Non-pigmented ciliary epithelial cell (primary cell): ENCODE measurements around the gene HSP90B1.
A peak's percentile ranks its signal among the peaks of the same experiment; 100 is the strongest.

Experiments used
- DNase-seq: peaks from one replicate; pipeline ENCODE4 v3.0.0-alpha.2; 2010; ENCODE audit warnings: low read depth

The HSP90B1 gene

DNA sequence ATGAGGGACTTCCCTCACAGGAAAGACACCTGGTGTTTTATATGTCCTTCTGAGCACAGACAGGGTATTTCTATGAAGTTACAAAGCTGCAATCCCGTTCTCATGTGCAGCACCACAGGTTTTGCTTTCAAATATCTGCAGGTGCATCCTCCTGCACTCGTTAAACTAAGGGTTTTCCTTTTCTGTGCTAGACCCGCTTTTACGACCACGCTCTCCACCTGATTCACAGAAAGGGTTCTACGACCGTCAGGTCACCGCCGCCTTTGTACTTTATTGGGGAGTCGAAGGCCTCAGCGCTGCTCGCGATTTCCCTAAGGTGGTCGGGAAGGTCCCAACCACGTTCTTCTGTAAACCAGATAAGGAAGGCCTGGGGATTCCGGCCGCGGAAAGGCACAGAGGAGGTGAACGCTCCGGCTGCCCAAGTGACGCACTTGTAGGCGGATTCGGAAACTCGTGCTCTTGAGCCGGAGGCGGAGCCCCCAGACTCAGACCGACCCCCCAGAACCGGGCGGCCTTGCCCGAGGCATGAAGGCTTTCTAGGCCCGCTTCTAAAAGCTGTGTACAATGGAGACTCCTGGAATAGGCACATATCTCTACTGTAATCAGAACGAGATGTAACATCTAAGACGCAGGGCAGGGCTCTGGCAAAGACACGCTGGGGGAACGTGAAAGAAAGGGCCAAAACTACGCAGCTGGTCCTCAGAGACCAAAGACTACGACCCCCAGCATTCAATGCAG, 995 bp upstream of the HSP90B1 start:
- DNase-seq: peak; percentile 66

DNA sequence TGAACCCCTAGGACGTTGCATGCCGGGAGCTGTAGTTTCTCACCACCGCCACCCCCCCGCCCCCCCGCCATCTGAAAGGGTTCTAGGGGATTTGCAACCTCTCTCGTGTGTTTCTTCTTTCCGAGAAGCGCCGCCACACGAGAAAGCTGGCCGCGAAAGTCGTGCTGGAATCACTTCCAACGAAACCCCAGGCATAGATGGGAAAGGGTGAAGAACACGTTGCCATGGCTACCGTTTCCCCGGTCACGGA, 501 bp upstream of the HSP90B1 start:
- no peak for DNase-seq

DNA sequence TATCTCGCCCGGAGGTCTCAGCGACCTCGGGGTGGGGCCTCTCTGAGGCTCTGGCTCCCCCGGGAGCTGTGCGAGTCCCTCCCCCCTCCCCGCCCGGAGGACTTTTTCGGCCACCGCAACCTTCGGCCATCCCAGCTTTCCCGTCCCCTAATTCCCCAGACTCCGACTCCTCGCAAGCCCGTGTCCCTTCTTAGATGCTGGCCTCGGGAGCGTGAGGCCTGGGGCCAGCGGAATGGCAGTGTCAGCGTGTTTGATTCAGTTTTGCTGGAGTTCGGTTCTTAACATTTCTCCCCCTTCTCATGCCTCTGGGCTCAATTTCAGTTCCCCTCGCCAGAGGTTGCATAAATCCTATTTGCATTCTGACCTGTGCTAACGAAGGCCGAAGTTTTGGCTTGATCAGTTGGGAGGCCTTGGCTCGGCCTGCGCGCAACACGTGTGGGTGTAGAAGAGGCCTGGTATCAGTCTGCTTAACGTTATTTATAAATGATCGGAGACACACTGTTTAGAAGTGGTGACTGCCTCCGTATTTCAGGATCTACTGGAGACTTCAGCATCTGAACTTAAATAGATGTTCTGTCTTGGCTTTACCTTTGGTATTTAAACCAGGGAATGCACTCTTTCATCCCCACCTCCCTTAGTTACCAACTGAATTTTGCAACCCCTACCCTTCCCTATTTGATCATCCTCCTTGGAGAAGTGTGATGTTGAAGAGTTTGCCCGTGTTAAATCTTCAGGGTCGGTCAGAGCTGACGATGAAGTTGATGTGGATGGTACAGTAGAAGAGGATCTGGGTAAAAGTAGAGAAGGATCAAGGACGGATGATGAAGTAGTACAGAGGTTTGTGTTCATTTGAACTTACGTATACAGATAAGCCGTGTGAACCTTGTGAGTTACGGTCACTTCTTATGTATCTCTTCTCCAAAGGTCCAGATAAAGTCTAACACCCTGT, 851 bp downstream of the HSP90B1 start:
- DNase-seq: no peak

DNA sequence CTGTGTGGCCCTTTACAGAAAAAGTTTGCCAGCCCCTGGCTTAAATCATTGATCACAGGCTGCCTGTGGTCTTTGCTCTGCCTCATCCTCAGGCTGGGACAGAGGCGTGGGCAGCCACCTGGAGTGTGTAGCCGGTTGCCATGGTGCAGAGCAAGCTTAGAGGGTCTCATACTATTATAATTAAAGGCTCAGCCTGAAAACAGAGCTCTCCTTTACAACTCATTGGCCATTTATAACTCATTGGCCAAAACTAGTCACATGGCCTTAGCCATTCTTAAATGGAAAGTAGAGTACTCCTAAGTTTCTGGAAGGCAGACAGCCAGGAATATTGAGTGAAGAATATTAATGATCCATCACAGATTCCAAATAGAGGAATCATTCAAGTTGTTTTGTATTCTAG, 3.0 kb downstream of the HSP90B1 start:
- DNase-seq: no peak

DNA sequence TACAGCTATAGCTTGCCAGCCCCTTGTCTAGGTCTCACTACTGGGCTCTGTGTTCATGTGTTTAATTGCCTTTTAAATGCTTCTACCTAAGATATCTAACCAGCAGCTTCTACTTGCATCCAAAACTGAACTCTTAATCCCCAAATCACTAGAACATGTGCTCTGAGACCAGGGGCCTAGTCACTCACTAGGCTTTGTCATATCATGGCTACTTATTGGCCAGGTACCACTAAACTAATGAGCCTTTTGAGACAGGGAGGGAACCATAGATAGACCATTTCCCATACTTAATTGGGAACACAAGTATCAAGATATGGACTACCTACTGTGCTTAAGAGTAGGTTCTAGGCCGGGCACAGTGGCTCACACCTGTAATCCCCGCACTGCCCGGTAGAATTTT, 6.5 kb downstream of the HSP90B1 start:
- no peak for DNase-seq

DNA sequence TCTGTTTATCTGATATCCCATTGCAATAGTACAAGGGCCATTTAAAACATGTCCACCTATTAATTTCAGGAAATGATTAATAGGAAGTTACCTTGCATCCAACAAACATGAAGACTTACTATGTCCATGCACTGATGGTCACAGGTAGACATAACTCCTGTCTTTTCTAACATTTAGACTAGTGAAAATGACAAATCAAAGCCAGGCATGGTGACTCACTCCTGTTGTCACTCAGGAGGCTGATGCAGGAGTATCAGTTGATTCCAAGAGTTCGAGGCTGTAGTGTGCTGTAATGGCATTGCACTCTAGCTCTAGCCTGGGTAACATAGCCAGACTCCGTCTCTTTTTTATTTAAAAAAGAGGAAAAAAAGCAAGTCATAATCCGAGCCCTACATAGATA, 14.8 kb downstream of the HSP90B1 start:
- DNase-seq: no peak

DNA sequence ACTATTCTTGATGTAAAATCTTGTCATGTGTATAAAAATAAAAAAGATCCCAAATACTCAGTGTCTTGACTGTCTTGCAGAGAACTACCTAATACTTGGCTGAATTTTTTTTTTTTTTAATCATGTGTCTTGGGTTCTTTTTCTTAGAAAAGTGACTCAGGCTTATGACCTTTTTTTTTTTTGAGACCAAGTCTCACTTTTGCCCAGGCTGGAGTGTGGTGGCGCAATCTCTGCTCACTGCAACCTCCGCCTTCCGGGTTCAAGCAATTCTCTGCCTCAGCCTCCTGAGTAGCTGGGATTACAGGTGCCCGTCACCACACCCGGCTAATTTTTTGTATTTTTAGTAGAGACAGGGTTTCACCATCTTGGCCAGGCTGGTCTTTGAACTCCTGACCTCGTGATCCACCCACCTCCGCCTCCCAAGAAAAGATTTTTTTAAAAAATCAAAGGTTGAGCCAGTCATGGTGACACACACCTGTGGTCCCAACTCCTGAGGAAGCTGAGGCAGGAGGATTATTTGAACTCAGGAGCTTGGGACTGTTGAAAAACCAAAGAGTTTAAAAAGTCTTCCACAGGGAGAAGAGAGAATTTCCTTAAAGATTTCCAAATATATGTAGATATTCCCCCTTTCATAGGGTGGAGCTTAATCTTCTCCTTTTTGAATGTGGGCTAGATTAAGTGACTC, 17.8 kb downstream of the HSP90B1 start:
- DNase-seq: no peak

DNA sequence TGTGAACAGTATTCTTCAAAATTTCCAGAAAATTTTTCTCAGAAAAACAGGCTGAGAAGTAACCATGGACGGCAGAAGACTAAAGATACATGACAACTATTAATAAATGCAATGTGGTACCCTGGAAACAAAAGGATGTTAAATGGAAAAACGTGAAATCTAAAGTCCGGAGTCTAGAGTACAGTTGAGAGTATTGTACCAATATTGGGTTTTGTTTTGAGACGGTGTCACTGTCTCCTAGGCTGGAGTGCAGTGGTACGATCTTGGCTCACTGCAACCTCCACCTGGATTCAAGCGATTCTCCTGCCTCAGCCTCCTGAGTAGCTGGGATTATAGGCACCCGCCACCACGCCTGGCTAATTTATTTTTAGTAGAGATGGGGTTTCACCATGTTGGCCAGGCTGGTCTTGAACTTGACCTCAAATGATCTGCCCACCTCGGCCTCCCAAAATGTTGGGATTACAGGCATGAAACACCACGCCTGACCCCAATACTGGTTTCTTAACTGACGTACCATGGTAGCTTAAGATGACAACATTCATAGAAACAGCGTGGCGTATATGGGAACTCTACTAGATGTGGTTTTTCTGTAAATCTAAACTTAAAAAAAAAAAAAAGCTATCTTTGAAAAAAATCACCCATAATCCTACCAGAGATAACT, 18.7 kb downstream of the HSP90B1 start:
- DNase-seq: no peak

DNA sequence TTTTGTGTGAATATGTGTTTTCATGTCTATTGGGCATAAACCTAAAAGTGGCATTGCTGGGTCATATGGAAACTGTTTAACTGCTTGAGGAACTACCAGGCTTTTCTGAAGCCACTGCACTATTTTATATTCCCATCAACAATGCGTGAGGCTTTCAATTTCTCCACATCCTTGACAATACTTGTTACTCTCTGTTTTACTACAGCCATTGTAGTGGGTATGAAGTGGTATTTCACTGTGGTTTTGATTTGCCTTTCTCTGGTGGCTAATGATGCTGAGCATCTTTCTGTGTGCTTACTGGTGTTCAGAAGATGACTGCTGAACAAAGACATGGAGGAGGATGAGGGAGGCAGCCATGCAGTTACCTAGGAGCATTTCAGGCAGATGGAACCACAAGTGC, 22.3 kb downstream of the HSP90B1 start:
- DNase-seq: no peak

DNA sequence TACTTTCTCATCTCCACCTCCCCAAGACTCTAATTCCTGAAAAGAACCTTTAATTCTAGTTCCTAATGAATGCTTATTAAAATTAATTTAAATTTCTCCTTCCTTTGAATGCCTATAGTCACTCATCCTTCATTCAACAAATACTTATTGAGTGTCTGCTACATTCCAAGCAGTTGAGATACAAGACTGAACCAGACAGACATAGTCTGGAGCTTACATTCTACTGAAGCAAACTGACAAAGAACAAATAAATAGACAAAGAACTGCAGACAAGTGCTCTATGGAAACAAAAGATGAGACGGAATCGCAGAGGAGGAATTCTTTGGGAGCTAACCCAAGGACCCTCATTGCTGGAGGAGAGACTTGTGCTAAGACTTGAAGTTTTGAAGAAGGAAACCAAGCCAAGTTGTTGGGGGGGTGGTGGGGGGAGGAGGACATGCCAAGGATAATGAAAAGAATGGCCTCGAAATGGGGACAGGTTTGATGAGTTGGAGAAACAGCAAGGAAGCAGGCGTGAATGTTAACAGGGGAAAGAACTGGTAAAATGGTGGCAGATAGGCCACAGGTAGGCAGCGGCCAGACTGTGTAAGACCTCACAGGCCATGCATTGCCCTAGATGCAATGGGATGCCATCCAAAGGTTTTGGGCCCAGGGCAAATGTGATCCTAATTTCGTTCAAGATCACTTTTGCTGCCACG, 25.8 kb downstream of the HSP90B1 start:
- no peak for DNase-seq

DNA sequence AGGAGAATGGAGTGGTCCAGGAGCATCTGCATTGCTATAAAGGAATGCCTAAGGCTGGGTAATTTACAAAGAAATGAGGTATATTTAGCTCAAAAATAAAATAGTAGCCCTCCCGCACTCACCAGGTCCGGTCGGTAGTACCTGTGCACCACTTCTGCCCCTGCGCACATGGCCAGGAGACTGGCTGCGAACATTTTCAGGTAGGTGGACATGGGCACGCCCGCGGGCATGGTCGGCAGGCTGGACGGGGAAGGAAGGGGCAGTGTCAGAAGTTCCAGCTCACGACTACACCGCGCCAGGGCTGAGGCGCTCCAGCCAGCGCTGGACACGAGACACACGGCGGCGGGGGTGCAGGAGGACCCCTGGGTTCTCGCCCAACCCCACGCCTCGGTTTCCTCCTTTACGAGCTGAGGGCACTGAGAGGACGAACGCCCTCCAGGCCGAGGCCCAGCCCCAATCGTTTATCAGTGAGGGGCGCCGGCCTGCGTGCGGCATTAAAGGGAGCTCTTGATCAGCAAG, 26.4 kb downstream of the HSP90B1 start:
- DNase-seq: no peak

DNA sequence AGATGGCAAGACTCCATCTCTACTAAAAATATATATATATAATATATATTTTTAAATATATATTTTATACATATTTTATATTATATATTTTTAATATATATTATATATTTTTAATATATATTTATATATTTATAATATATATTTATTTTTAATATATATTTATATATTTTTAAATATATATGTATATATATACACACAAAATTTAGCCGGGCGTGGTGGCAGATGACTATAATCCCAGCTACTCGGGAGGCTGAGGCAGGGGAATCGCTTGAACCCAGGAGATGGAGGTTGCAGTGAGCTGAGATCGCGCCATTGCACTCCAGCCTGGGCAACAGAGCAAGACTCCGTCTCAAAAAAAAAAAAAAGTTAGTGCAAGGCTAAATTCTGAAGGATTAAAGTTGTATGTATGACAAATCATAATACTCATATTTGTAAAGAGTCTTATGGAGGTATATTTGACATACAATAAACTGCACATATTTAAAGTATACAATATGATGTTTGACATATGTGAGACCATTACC, 27.7 kb downstream of the HSP90B1 start:
- DNase-seq: no peak

DNA sequence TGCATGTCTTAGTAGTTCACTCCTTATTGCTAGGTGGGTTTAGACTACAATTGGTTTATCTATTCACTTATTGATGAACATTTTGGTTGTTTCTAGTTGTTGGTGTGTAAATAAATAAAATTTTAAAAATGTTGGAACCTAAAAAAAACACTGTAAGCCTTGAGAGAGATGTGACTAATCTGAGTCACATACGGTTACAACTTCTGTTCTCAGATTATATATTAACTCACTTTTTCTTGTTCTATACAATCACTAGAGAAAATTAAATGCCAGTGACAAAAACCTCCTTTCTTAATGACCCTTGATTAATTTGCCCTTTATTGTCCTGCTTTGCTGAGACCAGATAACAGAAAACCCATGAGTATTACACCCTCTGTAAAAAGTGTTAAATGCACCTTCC, 28.4 kb downstream of the HSP90B1 start:
- DNase-seq: no peak

DNA sequence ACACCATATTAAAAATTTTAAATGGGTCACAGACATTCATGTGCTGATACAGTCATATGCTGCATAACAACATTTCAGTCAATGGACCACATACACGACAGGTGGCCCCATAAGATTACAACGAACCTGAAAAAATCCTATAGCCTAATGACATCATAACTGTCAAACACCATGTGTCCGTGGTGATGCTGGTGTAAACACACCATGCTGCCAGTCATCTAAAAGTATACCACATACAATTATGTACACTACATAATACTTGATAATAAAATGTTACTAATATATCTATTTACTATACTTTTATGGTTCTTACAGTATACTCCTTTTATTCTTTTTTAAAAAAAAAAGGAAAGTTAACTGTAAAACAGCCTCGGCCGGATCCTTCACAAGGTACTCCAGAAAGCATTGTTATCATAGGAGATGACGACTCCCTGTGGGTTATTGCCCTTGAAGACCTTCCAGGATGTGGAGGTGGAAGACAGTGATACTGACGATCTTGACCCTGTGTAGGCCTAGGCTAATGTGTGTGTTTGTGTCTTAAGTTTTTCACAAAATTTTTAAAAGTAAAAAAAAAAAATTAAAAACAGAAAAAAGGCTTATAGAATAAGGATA, 30.5 kb downstream of the HSP90B1 start:
- no peak for DNase-seq

DNA sequence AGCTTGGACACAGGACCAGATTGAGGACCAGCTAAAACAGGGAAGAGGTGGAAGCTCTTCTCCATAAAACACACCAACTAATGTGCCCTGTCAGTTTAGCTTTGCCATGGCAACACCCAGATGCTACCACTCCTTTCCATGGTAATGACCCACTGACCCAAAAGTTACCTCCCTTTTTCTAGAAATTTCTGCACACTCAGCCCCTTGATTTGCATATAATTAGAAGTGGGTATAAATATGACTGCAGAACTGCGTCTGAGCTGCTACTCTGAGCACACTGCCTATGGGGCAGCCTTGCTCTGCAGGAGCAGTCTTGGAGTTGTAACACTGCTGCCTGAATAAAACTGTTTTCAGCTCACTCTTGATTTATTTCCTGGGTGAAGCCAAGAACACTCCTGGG, 32.3 kb downstream of the HSP90B1 start:
- DNase-seq: no peak

DNA sequence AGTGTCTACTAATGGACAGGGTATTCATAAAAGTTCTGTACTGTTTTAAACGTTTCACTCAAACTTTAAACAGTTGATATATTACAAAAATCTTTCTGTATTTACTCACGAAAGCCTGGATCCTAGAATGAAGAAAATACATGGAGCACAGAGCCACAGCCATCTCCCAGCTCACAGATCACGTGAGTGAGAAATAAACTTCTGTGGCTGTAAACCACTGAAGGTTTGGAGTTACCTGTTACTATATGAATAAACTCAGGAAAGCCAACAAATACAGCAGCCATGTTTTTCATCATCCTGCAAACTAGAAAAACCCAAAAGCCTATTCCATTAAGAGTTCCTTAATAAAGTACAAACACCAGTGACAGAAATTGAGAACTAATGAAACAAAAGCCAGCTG, 34.6 kb downstream of the HSP90B1 start:
- no peak for DNase-seq

DNA sequence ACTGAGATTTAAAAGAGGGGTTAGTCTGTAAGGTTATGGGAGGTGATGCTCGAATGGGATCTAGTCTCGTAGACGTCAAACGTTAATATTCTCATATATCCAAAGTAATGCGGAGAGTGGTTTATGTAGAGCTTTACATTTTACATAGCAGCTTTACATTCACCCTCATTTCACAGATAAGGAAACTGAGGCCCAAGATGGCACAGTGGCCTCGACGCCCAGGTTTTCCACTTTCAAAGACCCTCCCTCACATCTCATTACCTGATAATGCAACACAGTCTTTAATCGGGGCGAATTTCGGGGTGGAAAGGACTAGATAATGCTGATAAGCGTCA, 35.0 kb downstream of the HSP90B1 start:
- no peak for DNase-seq

DNA sequence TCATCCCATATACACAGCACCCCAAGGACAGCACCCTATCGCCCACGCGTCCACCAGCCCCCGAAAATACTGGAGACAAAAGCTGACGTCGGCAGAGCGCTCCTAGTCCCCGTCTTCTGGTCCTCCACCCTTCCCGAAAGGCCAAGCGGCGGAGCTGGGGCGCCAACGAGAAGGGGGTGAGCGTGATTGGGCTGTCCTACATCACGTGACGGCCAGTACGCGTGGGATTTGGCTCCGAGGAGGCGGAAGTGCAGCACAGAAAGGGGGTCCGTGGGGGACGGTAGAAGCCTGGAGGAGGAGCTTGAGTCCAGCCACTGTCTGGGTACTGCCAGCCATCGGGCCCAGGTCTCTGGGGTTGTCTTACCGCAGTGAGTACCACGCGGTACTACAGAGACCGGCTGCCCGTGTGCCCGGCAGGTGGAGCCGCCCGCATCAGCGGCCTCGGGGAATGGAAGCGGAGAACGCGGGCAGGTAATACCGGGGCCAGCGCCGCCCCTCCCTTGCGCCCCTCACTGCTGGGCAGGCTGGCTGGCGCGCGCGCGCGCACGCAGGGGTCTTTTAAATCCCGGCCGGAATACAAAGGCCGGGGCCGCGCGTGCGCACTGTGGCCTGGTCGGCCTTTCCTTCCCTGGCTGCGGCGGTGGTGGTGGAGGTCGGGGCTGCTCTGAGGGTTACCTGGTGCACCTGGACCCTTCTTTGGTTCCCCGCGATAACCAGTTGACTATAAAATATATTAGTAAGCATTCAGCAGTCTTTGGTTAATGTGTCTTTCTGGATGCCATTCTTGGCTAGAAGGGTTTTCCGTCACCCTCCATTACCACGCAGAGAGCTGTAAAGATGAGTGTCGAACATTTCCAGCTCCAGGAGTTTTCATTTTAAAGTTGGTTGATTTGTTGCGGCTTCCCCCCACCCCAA, 35.6 kb downstream of the HSP90B1 start, which contains the start of gene TDG:
Gene TDG (plus strand): TSS at position 283 of the 915 bp plus-strand sequence. CDS start 166 bp downstream, at position 449.
- DNase-seq: peak; percentile 96

DNA sequence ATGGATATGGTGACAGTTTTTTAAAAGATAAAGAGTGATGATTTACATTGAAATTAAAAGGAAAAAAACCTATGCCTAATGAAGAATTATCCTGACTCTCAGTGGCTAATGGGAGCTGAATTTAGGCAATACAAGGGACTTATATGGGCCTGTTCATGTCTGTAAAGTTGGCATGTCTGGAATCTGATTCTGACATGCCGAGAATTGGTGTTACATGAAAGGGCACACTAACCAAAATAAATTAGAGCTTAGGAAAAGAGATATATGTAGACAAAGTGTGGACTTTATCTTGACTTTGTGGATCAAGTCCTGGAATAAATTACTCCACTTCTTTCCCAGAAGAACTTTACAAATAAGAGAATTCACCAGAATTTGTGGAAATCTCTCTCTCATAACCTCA, 36.5 kb downstream of the HSP90B1 start:
- no peak for DNase-seq

DNA sequence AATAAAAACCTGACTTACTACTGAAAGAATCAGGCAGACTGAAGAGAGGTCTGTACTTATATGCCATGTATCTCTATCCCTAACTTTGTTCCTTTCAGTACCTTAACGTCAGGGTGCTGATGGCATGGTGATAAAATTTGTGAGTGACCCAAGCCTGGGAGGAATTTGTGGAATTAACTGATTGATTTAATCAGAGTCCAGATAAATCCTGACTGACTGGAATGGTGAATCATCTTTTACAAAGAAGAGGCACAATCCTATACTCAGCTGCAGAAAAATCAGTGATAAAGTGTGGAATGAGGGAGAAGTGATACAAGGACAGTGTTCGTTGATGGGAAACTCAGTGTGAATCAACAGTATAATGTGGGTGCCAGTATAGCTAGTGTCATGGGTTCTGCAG, 39.2 kb downstream of the HSP90B1 start:
- DNase-seq: peak; percentile 42
